GM19463 (cell line): ENCODE measurements around the gene SLC45A1.

Experiments
- ATAC-seq: cut with Tn5 transposase; IDR thresholded peaks from one replicate; pipeline ENCODE4 v1.9.1; 2021; ENCODE audit warnings: mild to moderate bottlenecking, moderate library complexity; ENCODE audit not compliant: unreplicated experiment

The SLC45A1 gene

DNA sequence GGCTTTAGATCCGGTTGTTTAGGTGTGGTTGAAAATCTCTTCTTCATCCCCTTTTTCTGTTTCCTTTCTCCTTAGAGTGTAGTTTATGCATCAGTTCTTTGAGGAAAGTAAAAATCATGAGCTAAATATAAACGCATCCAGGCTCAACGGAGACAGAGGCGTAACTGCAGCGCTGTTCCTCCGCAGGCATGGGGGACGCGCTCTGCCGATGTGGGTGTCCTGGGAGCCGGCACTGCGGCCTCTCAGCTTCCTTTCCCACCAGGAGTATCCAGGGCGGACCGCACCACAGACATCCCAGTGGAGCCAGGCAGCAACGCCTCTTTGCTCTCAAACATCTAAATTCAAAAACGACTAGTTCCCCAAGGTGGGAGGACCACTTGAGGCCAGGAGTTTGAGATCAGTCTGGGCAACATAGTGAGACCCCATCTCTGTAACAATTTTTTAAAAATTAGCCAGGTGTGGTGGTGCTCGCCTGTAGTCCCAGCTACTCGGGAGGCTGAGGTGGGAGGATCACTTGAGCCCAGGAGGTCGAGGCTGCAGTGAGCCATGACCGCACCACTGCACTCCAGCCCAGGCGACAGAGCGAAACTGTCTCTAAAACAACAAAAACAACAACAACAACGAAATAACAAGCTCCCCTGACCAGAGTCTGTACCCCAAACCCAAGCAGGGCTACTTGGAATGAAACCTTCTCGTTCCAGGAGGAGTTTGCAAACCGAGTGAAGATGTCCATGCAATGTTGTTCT lies 16.4 kb downstream of the SLC45A1 start:
- no peak for ATAC-seq

DNA sequence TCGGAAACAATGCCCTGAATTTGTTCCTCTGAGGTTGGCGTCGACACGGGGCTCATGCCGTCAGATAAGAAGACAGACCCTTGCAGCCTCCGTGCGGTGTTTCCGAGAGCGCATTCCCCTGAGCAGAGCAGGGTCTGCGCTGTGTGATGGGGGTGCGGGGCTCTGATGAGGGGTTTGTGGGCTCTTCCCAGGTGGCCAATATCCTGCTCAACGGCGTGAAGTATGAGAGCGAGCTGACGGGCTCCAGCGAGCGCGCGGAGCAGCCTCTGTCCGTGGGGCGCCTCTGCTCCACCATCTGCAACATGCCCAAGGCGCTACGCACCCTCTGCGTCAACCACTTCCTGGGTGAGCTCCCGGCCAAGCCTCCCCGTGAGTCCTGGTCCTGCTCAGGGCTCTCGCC lies 17.3 kb downstream of the SLC45A1 start:
- no peak for ATAC-seq

DNA sequence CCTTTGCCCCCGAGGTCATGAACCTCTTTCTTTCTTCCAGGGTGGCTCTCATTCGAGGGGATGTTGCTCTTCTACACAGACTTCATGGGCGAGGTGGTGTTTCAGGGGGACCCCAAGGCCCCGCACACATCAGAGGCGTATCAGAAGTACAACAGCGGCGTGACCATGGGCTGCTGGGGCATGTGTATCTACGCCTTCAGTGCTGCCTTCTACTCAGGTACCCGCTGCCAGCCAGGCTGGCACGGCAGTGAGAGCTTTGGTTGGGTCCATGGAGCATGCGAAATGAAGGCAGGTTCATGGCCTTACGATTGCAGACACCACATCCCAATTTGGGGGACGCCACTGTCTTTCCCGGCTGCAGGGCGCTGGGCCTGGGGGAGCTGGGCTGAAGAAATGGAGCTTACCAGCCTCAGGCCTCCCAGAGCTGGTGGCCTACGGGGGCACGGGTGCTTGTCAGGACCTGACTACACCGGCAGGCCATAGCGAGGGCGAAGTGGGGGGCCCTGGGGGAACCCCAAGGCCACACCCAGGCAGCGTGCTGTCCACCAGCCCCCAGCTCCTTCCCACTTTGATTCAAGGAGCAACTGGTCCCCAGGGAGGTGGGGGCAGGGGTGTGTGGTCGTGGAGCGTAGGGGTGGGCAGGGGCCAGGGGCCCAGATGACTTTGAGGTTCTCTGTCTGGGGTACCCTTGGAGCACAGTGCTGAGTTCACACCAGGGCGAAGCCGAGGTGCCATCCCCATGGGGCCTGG lies 20.0 kb downstream of the SLC45A1 start:
- no peak for ATAC-seq

DNA sequence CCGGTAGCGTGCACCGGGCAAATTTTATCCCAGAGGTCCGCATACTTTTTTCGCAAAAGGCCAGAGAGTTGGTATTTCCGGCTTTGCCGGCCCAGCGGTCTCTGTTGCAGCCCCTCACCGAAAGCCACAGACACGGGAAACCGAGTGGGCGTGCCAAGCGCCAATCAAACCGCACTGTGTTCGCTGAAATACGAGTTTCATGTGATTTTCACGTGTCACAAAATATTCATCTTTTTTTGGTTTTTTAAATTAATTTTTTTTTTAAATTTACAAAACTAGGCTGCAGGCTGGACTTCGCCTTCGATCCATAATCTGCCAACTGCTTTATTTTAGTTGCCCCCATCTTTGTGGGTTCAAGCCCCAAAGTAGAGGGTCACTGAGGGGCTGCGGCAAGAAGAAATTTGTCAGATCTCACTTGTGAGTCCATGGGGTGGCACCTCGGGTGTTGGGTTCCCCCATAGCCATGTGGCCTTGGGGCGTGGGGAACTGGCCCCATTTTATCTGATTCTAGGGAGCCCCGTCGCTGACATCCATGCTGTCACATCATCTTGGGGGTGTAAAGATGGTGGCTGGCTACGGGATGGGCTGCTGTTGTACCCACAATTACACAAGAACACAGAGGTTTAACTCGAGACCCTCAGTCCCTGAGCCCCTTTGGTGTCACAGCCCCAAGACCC lies 20.8 kb downstream of the SLC45A1 start:
- no peak for ATAC-seq

DNA sequence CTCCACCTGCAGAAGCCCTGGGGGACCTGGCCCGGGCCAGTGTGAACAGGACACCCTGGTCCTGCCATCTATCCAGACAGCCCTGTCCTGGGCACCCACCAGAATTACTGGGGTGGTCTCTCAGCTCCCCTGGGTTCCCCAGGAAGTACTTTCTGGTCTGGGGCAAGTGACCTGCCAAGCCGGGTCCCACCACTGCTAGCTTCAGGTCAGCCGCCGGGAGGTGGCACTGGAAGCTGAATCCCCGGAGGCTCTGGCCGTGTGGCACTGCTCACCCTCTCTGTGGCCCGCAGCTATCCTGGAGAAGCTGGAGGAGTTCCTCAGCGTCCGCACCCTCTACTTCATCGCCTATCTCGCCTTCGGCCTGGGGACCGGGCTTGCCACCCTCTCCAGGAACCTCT lies 21.3 kb downstream of the SLC45A1 start:
- no peak for ATAC-seq

DNA sequence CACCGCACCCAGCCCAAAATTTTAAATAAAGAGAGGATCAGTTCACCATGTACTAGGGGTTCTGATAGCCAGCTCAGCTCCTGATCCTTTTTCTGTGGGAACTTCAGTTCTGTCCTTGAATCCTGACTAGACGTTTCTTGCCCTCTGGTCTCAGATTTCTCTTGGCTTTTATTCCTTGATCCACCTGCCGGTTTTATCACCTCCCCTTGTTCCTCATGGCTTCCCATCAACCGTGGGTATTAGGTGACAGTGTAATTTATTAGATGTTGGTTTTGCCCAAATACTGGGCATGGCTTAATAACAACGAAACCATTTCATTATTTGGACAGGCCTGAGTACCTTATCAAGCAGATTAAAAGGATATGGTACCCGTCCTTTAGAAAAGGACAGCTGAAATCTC lies 22.5 kb downstream of the SLC45A1 start:
- no peak for ATAC-seq

DNA sequence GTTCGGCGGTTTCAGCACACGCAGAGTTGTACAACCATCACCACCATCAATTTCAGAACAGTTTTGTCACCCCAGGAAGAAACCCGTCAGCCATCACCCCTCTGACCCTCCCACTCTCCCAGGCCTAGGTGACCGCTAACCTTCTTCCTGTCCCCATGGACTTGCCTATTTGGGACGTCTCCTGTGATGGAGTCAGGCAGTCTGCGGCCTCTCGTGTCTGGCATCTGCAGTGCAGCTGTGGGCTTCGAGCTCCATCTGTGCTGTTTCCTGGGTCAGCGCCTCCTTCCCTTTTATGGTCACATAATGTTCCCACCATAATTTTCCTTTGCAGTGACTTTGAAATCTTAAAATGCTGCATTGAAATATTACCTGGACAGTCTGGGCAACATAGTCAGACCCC lies 24.4 kb downstream of the SLC45A1 start:
- no peak for ATAC-seq

DNA sequence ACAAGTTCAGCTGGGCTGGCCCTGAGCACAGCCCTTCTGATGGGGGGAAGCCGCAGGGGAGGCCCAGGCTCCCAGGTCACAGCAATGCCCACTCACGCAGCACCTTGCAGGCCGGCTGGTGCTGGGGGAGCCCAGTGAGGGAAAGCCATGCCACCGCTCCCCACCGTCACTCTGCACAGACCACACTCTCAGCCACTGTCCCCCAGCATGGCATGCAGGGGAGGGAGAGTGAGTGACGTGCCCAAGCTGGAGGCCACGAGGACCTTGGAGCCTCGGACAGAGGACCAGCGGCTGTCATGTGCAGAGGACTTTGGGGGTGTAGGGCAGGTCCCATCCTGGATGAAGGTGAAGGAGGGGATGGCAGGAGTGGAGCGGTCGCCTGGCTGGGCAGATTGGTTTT lies 25.1 kb downstream of the SLC45A1 start:
- no peak for ATAC-seq

DNA sequence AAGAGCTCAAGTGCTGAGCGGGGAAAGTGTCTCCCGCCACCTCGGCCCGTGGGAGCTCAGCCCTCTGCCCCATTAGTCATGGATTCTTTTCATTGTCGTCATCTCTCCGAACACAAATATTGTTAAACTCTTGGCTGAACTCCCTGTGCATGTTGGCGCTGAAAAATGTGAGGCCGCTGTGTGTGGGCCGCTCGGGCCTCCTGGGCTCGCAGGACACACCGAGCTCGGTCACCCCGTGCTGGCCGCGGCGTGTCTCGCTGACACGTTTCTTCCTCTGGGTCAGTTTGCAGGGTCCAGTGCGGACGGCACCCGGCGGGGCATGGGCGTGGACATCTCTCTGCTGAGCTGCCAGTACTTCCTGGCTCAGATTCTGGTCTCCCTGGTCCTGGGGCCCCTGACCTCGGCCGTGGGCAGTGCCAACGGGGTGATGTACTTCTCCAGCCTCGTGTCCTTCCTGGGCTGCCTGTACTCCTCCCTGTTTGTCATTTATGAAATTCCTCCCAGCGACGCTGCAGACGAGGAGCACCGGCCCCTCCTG lies 25.6 kb downstream of the SLC45A1 start:
- no peak for ATAC-seq

DNA sequence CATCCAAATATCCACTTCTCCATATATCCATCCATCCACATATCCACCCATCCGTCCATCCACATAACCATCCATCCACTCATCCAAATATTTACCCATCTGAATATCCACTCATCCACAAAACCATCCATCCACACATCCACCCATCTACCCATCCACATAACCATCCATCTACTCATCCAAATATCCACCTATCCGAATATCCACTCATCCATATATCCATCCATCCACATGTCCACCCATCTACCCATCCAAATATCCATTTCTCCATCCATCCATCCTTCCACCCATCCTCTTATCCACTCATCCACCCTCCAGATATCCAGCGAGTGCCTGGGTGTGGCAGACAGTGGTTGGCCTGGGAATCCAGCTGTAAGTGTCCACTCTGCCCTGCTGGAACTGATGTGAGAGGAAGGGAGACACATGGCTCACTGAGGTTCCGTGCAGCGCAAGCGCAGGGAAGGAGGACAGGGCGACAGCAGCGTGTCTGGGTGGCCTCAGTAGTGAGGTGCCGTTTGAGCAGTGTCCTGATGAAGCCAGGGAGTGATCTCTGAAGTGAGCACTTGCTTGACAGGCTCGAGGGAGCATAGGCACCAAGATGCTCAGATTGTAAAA lies 27.1 kb downstream of the SLC45A1 start:
- no peak for ATAC-seq

DNA sequence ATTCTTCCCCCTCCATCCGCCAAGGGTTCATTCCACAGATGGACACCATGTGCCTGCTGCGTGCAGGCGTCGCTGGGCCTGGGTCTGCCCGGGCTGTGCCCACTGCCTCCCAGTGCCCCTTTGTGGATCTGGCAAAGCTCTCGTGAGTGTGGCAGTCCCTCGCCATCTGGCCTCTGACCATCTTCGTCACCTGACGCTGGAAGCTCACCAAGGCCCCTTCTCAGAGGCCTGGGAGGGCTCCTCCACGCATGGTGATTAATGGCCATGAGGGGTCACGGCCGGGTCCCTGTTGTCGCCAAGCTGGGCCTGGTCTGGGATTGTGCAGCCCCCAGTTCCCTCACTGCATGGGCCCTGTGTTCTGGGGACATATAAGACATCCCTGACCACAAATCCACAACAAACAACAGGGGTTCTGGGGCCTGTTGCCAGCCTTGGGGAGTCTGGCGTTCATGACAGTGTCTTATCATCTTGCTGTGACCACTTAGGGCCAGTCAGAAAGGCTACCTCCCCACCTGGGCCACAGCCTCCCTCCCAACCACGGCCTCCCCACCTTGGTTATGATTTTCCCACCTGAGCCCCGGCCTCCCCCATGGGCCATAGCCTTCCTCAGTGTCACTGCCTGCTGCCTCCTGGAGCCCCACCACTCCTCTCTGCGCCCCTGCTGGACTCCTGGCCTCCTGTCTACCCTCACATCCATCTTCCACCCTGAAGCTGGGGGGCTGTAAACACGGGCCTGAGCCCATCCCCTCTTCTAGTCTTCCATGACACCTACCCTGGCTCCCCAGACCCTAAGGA lies 27.9 kb downstream of the SLC45A1 start:
- ATAC-seq = no peak

DNA sequence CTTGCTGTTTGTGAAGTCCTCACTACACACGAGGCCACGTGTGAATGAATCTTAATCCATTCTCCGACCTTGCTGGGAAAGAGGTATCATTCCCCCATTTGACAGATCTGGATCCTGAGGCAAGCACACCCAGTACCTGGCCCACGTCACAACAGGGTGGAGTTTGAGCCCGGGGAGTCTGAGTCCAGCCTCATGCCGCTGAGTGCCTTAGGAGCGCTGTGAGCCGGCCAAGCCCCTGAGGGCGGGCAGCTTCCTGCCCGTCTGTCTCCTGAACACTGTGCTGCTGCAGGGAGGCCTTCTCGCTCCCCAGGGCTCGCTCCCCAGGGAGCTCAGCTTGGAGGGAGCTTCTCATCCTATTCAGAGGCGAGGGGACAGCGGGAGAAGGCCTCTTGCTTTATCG lies 29.7 kb downstream of the SLC45A1 start:
- ATAC-seq = no peak

DNA sequence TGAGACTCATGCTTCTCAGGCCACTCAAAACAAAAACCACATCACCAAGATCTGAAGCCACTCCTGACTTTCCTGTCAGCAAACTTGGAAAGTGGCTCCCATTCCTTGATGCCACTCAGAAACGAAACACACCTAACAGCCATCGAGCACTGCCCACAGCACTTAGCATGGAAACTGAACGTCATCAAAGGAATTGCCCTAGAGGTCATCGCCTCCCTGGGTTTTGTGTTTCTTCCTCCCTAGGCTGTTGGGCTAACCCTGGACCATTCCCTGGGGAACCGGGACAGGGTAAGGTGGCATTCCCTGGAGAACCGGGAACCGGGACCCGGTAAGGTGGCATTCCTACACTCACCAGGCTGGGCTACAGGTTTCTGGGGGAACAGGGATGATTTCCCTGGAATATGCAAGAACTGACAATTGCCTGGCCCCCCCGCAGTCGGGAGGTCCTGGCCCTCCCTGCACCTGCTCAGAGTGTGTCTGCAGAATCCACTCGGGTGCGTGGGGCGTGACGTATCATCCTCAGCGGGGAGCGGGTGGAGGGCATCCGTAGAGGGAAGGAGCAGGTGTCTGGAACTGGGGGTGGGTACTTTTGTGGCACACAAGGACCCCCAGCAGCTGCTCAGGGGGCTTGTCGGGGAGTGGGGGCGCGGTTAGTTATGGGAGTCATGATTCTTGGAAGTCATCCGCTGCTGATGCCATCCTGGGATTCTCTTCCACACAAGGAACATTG lies 30.3 kb downstream of the SLC45A1 start:
- no peak for ATAC-seq

DNA sequence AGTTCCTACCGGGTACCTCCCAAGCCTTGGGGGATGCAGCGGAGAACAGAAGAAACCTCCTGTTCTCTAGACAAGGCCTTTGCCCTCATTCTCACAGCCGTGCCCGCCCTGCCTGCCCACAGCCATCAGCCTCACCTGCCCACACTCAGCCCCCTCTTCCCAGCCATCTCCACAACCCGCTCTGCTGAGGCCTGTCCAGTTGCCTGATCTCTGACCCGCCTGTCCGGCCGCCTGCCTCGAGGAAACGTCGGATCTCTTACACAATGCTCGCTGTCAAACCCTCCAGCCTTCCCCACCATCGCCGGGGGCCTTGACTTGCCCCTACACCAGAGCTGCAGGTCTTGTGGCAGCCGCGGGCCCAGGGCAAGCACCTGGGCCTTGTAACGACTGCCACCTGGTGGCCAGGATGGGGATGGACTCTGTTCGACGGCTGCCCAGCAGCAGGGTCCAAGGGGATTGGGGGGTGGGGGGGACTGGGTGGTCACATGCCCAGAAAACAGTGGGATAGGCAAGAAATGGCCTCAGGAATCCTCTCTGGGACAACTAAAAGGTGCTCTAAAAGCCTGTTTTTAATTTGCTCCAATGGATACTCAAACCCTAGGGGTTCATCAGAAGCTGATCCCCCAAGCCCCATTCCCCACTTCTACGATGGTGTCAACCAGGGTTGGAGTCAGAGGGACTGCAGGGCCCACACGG lies 31.0 kb downstream of the SLC45A1 start:
- no peak for ATAC-seq

DNA sequence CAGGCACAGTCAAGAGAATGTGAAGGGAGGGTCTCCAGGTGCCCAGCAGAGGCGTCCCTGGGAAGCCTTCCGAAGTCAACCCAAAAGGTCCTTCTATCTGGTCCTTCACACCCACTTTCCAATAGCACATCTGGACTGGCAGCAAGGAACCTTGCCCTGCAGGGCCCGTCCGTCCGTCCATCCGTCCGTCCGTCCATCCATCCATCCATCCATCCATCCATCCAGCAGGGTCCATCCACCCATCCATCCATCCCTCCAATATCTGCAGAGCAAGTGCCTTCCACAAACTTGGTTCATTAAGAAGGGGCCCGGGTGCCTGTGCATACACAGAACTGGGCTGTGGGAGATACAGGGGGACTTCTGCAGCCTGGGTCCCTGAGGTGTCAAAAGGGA lies 31.6 kb downstream of the SLC45A1 start:
- no peak for ATAC-seq

DNA sequence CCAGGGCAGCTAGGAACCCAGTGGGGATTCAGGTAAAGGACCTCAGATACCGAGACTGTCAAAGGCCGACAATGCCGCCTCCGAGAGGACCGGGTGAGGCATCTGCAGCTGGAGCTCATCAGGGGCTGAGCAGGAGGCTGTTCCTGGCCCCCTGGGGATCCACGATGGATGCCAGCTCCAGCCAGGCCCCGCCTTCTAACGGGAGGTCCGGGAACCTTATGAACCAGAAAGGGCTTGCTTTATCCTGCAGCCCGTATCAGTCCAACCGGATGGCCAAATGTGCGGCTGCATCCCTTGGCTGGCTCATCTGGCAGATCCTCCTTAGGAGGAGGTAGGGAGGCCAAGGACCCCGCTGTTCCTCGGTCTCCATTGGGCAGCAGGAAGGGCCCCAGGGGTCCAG lies 32.0 kb downstream of the SLC45A1 start:
- ATAC-seq = no peak

DNA sequence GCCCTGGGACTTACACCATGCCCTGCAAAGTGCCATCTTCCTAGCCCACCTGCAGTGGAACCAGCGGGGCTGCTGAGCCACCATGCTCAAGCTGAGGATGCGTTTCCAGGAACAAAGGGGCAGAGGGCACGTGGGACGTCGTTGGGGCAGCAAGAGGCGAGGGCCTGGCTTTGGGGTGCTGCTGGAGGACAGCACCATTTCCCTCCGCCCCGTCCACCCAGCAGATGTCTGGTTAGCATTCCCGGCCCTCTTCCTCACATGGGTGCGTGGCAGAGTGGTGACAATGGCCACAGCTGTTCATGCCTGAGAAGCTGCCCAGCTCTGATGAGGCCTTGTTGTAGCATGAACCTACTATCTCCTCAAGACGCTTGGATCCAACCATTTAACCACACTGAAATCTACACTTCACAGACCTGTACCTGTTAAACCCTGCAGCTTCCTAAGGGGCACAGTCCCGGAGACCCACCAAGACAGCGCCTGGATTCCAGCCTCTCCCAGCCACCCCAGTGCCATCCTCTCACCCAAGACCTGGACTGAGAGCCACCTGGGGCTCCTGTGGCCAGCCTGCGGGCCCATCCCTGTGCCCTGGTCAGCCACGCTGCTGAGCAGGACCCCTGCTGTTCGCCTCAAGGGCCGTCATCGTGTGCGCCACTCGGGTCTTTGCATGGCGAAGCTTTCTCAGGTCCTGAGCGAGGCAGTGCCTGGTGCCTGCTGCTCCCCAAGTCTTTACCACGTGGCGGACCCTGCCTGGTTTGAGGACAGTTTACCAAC lies 33.2 kb downstream of the SLC45A1 start:
- no peak for ATAC-seq

DNA sequence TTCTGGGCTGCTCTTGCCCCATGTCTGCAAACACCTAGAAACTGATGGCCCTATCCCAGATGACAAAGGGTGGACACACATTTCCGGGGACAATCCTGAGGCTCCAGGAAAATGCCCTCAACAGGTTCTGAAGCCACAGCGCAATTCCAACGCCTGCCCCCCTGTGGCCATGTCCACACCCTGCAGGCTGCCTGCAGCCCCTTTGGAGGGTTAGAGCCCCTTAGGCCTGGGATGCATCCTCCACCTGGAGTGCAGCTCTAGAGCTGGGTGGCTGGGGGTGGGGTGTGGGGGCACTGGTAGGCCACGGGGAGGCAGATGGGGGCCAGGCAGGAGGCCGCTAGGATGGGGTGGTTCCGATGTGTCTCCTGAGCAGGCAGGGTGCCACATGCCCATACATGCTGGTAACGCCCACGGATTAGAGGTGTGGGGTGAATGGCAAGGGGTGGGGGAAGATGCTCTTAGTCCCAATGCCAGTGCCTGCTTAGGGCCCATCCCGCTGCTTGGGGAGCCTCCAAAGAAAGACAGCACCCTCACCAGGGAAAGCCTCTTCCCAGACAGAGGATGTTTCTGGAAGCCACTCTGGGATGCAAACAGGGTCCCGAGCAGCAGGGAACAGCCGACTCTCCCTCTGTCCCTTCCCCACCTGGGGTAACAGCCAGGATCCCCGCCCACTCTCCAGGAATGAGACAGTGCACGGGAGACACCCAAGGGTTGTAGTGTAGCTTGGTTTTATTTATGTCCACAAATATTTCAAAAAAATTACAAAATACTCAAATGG lies 34.0 kb downstream of the SLC45A1 start:
- no peak for ATAC-seq
